GM12873 (cell line): ENCODE data around the gene PIGK.

Experiments
- CTCF ChIP-seq: IDR thresholded peaks from 2 replicates; pipeline ENCODE4 v1.5.1; 2012; ENCODE audit warnings: low read depth, mild to moderate bottlenecking, moderate library complexity, low read length, control low read depth; ENCODE audit not compliant: insufficient read depth; ENCODE audit errors: missing control alignments

Gene PIGK

DNA sequence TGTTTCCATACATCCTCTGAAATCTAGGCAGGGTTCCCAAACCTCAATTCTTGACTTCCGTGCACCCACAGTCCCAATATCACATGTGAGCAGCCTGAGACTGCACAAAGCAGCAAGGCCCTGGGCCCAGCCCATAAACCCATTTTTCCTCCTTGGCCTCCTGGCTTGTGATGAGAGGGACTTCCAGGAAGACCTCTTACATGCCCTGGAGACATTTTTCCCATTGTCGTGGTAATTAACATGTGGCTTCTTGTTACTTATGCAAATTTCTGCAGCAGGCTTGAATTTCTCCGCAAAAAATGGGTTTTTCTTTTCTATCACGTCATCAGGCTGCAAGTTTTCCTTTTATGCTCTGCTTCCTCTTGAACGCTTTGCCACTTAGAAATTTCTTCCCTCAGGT is 3.3 kb upstream of the PIGK start:
- TF ChIP-seq CTCF, result no peak

GRCh38 chr1:77220687-77221463 is 1.6 kb upstream of the PIGK start:
- no peak for TF ChIP-seq CTCF

DNA sequence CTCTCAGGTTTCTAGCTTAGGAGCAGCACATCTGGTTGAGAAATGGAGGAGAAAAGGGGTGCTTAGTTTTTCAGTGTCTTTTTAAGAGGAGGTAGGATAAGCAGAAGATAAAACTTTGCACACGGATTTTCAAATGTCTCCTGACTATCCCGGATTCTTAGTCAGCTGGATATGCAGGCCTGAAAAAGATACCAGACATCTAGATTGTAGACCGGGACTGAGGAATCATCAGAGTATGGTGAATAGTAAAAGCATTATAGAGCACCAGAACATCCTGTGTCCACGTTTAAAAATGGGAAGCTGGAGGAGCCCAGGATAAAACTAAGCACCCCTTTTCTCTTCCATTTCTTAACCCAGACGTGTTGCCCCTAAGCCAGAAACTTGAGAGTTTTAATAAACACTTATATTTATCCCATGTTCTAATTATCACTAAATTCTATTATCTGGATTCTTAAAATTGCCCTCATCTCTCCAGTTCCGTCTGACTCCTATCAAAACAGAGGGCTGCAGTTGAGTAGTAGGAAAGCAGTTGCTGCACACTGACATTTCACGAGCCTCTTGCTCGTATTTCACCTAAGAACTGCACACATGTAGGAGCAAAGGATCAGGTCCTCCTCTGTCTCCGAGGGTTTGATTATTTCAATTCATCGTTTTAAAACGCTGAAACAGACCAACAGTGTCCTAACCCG is 609 bp downstream of the PIGK start:
- no peak for TF ChIP-seq CTCF

GRCh38 chr1:77202751-77203150 is 16.5 kb downstream of the PIGK start:
- TF ChIP-seq CTCF, result no peak

- TF ChIP-seq CTCF, result no peak
Observed at GRCh38 chr1:77200806-77201205, 18.4 kb downstream of the PIGK start.

GRCh38 chr1:77200293-77200692 is 18.9 kb downstream of the PIGK start:
- TF ChIP-seq CTCF, result no peak

DNA sequence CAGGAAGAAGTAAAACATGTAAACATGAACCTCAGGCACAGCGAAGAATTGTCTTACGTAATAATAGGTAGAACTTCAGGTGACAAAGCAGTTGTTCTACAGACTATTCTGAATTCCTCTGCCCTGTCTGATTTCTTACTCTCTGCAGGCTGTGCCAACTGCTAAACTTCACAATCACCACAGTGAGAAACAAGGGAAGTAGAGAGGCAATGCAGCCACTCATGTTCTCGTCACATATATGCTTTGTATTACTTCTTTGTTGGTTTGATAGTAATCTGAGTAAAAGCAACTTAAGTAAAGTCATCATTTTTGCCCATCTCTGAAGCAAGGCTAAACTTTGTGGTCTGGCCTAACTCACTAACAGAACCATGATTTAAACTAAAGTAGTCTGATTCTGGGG is 21.9 kb downstream of the PIGK start:
- no peak for TF ChIP-seq CTCF
